SU-DHL-6 (cell line): ENCODE measurements around the gene ANKS1B.

Source experiments
- EZH2phosphoT487 ChIP-seq: fragments of 200-600 bp; sonication (generic), shearing (Covaris generic); conservative IDR thresholded peaks from 2 replicates; pipeline ENCODE4 v1.6.1; 2018; ENCODE audit warnings: mild to moderate bottlenecking, antibody characterized with exemption, low read length, moderate library complexity, mixed read lengths
- TF ChIP-seq, protein P1 (sequence below): fragments of 200-600 bp; sonication (generic); IDR thresholded peaks from one replicate; pipeline ENCODE4 v1.5.1; 2017; ENCODE audit warnings: antibody characterized with exemption, mild to moderate bottlenecking, low read length, moderate library complexity; ENCODE audit not compliant: insufficient read depth, poor library complexity, severe bottlenecking

DNA sequence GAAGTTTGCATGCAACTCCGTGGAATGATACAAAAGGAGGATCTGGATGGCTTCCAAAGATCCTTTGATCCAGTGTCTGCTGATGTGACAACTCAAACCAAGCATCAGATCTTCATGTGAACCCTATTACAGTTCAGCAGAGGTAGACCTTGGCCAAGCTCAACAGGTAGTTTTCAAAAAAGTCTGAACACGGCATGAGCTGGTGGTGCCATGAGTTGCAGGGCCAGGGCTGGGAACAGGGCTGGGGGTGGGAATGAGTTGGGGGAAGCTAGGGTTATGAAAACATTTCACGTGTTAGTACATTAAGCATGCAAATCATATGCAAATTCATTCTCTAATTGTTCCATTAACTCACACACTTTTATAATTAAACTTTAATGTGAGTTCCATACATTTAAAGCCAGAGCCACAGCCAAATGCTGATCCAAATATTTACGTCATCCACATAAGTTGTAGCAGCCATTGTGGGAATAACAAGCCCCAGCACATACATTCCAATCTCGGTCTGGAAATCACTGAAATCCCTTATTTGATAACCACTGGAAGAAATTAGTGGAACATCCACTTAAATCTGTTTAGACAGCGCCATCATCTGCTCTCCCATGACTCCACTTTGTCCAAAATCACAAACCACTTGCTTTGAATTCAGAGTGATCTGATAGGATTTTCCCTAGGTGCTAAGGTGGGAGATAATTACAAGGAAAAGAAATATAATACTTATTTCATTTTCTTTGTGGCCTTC is 1181.1 kb downstream of the ANKS1B start:
- TF ChIP-seq, protein P1, sequence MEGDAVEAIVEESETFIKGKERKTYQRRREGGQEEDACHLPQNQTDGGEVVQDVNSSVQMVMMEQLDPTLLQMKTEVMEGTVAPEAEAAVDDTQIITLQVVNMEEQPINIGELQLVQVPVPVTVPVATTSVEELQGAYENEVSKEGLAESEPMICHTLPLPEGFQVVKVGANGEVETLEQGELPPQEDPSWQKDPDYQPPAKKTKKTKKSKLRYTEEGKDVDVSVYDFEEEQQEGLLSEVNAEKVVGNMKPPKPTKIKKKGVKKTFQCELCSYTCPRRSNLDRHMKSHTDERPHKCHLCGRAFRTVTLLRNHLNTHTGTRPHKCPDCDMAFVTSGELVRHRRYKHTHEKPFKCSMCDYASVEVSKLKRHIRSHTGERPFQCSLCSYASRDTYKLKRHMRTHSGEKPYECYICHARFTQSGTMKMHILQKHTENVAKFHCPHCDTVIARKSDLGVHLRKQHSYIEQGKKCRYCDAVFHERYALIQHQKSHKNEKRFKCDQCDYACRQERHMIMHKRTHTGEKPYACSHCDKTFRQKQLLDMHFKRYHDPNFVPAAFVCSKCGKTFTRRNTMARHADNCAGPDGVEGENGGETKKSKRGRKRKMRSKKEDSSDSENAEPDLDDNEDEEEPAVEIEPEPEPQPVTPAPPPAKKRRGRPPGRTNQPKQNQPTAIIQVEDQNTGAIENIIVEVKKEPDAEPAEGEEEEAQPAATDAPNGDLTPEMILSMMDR = no peak
- TF ChIP-seq EZH2phosphoT487 = no peak
